HUDEP-2 (cell line): Measurements from ENCODE around the gene SERPINA5.
"Not testable (repeated sequence)": the region's sequence is repeated elsewhere in the genome, so short reads cannot be mapped to it uniquely, and the experiment has no call there.

ENCODE experiments used
- DNase-seq, 76 experiments: peaks; one replicate each; lab custom pipeline; 2025; ENCODE audit not compliant: unreplicated experiment in 76 of 76; lab: John Stamatoyannopoulos, UW

The SERPINA5 gene

GRCh38 chr14:94573475-94574277 lies 7.5 kb upstream of the SERPINA5 start:
- DNase-seq = no peak

GRCh38 chr14:94574336-94574735 lies 6.9 kb upstream of the SERPINA5 start:
- no peak for DNase-seq

GRCh38 chr14:94575730-94576585 lies 5.3 kb upstream of the SERPINA5 start:
- no peak for DNase-seq

DNA sequence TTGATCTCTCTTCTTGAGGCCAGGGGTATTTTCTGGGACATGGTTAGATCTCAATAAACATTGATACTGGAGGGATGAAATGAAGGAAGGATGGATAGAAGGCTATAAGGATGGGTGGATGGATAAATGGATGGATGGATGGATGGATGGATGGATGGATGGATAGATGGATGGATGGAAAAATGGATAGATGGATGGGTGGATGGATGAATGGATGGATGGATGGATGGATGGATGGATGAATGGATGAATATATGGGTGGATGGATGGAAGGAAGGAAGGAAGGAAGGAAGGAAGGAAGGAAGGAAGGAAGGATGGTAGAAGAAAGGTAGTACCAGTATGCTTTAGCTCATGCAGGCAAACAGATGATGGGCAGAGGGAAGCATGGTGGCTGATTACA lies 3.8 kb upstream of the SERPINA5 start:
- not testable (repeated sequence) for DNase-seq

GRCh38 chr14:94578712-94579111 lies 2.5 kb upstream of the SERPINA5 start:
- DNase-seq = no peak

- DNase-seq = no peak
Measured at GRCh38 chr14:94582199-94582750, 1.0 kb downstream of the SERPINA5 start.

- DNase-seq = no peak
Measured at GRCh38 chr14:94582851-94583250, 1.6 kb downstream of the SERPINA5 start.

DNA sequence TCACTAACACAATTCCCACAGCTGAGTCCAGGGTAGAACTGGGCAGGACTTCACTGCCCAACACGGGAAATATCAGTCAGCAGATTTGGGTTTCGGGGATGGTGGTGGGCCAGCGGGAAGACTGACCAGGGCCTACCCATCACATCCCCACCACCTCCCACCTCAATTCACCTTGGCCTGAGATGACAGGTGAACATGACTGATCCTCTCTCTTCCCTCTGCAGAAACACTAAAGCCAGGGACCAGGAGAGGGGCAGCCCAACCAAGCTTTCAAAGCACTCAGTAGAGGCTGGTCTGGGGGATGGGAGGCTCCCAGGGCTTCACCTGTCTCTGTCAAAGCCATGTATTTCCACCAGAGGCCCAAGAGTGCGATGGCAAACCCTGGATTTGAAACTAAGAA lies 2.3 kb downstream of the SERPINA5 start:
- no peak for DNase-seq

DNA sequence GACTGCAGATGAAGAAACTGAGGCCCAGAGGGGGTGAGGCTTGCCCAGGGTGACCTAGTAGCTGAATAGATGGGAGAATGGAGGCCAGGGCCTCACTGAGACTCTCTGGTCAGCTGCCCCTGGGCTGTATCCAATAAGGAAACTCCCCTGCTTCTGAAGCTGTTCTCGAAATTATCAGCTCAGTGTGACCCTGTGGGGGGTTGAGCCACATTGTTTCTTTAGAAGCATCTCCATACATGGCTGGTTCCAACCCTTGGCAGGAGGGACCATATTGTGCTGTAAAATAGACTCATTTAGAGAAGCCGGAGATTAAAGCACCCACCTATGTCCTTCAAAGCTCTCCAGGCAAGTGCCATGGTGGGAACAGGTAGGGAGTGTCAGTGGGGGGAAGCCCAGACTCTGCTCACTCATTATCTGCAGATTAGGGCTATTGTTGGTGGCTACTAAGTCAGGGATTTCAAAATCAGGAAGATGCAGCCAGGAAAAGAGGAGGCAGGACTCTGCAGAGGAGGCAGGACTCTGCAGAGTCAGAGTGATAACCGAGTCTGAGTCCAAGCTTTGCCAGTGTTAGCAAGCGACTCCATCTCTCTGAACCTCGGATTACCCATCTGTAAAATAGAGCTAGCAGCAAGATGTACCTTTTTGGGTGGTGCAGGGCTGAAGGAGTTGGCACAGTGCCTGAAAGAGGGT lies 3.5 kb downstream of the SERPINA5 start:
- DNase-seq = no peak

DNA sequence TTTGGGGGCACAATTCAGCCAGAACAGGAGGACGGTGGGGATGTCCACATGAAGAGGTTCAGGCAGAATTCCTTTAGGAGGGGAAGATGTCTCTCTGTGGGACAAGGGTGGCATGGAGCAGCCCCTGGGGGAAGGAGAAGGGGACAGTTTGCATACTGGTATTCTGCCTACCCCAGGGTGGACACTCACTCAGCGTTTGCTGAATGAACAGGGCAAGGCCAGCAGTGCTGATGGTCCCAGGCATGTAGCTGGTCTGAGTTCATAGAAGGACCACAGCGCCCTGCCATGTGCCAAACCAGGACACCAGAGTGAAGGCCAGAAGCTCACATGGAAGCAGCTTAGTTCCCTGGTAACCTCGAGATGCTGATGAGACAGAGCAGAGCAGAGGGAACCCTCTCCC lies 5.4 kb downstream of the SERPINA5 start:
- DNase-seq = no peak

DNA sequence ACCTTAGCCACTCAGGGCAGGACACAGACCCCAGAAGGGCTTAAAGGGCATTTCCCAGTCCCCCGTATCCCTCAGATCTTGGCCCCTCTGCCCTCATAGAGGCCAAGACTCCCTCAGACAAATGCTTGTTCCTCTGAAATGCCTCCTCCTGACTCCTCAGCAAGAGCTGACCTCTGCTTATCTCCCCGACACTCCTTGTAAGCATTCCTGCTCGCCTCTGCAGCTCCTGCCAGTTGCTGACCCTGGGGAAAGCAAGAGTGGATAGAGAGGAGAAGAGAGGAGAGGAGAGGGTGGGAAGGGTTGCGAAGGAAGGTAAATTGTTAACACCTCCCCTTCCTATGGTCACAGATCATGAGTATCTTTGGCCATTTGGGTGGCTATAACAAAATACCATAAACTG lies 7.1 kb downstream of the SERPINA5 start:
- no peak for DNase-seq

DNA sequence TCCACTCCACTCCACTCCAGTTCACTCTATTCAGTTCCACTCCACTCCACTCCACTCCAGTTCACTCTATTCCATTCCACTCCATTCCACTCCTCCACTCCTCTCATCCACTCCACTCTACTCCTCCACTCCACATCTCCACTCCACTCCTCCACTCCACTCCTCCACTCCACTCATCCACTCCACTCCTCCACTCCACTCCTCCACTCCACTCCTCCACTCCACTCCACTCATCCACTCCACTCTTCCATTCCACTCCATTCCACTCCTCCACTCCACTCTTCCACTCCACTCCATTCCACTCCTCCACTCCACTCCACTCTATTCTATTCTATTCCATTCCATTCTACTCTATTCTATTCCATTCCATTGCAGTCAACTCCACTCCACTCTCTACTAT lies 9.8 kb downstream of the SERPINA5 start:
- no peak for DNase-seq

DNA sequence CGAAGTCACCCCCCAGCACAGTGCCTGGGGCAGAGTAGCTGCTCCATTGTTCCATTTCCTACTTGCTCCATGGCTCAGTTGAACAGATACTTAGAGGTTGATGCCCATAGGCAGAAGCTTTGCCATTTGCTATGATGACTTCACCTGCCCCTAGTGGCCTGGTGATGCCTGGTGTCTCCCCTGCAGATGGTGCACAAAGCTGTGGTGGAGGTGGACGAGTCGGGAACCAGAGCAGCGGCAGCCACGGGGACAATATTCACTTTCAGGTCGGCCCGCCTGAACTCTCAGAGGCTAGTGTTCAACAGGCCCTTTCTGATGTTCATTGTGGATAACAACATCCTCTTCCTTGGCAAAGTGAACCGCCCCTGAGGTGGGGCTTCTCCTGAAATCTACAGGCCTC lies 10.6 kb downstream of the SERPINA5 start:
- no peak for DNase-seq

DNA sequence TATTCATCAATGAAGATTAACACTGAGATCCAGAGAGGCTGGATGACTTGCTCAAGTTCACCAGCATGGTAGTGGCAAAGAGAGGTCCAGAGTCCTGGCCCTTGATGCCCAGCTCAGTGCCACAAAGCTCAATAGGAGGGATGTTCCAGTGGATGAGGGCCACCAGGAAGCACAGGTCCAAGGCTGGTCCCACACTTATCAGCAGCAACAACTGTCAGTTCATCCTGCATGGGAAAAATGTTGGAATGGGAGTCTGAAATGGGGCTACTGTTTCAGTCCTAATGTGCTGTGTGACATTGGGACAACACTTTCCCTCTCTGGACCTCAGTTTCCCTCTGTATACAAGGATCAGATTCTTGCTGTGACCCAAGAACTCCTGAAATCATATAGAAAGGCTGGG lies 11.2 kb downstream of the SERPINA5 start:
- no peak for DNase-seq

DNA sequence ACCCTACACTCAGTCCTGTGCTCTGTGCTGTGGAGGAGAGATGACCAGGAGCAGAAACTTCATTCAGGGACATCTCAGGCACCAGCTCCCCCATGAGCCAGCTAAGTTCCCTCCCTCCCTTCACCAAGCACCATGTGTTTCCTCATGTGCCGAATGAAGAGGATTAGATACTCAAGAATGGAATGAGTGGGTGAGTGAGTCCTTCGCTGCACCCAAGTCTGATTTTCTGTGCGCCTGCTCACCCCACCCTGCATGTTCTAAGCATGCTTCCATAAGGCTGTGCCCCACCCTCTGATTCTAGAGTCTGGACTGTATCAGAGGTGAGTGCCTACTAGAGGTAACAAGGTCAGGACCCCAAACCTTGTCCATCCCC lies 12.1 kb downstream of the SERPINA5 start:
- no peak for DNase-seq

- no peak for DNase-seq
Measured at GRCh38 chr14:94593749-94594431, 12.7 kb downstream of the SERPINA5 start.

GRCh38 chr14:94594441-94594840 lies 13.2 kb downstream of the SERPINA5 start:
- DNase-seq = no peak

- no peak for DNase-seq
Measured at GRCh38 chr14:94595912-94596311, 14.7 kb downstream of the SERPINA5 start.

DNA sequence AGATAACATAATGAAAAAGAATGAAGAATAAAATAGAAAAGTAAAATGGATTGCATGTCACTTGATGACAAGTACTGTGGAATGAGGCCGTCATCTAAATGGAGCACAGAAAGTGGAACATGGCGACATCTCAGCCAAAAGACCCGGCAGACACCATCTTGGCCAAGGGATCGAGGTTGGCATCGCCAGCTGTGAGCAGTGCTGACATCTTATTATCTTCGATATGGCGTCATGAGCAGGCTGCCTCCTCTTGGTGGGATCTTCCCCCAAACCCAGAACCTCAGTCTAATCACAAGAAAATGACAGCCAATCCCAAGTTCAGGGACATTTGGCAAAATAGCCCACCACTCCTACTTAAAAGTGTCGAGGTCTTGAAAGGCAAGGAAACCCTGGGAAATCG lies 15.1 kb downstream of the SERPINA5 start:
- no peak for DNase-seq

DNA sequence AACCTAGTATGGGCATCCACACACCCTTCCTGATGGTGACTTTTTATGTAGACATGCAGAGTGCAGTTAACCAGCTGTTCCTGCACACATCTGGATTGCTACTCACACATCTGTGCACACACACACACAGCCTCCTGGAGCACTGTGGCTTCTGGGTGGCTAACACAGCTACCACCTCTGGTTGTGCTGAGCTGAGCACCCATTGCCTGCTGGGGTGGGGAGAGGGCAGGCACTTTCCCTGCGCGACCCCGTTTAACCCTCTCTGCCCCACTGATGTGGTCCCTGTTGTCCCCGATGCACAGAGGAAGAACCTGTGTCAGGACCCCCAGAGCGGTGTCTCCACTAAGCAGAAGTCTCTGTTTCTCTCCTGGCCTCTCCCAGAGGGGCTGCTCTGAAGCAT lies 16.6 kb downstream of the SERPINA5 start:
- DNase-seq = no peak

- no peak for DNase-seq
Measured at GRCh38 chr14:94598506-94598815, 17.2 kb downstream of the SERPINA5 start.
